Measurements from ENCODE around the gene TSHR. TPM values are rescaled to one million over a fixed set of nuclear protein-coding genes. Genes with fewer than 3 reads are reported as not detected.

Gene TSHR
- total RNA-seq, 2 donors from 2014 or later = 0.23 to 0.36 TPM

DNA sequence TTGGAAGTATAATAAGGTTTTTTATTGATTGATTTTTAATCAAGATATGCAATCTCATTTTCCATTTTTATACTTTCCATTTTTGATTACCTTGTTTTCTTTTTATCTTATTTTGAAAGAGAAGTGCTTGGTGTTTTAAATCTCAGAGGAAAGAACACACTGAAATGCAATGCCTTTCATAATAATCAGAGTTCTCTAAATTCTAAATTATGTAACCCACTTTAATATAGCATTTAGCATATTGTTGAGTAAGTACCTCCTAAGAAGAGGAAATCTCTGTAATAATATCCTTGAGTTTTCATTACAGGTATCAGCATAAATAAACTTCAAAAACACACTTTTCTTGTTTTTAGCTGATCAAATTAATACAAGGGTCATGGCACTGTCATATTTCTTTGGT, 168.4 kb downstream of the TSHR start:
- DNase-seq (ENCODE audit: low spot score) = no peak
- Histone ChIP-seq H3K4me1 (replicated peaks) (no peaks in the 10 kb centered on the region), H3K27ac (no peak overlapping the region), H3K9me3 (no peaks in the 10 kb centered on the region), H3K27me3 (replicated peaks; ENCODE audit: insufficient read depth) (no peaks in the 10 kb centered on the region), H3K36me3 (no peaks in the 10 kb centered on the region), H3K4me3 (no peak overlapping the region)
- intact Hi-C loops (cut with DNase I) = no loop called here
- TF ChIP-seq POLR2A (IDR thresholded peaks at IDR 0.05) = no peak
- TF ChIP-seq, protein P1, sequence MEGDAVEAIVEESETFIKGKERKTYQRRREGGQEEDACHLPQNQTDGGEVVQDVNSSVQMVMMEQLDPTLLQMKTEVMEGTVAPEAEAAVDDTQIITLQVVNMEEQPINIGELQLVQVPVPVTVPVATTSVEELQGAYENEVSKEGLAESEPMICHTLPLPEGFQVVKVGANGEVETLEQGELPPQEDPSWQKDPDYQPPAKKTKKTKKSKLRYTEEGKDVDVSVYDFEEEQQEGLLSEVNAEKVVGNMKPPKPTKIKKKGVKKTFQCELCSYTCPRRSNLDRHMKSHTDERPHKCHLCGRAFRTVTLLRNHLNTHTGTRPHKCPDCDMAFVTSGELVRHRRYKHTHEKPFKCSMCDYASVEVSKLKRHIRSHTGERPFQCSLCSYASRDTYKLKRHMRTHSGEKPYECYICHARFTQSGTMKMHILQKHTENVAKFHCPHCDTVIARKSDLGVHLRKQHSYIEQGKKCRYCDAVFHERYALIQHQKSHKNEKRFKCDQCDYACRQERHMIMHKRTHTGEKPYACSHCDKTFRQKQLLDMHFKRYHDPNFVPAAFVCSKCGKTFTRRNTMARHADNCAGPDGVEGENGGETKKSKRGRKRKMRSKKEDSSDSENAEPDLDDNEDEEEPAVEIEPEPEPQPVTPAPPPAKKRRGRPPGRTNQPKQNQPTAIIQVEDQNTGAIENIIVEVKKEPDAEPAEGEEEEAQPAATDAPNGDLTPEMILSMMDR (IDR thresholded peaks at IDR 0.05) = no peak
- no peak for TF ChIP-seq POLR2AphosphoS5 (IDR thresholded peaks at IDR 0.05)

DNA sequence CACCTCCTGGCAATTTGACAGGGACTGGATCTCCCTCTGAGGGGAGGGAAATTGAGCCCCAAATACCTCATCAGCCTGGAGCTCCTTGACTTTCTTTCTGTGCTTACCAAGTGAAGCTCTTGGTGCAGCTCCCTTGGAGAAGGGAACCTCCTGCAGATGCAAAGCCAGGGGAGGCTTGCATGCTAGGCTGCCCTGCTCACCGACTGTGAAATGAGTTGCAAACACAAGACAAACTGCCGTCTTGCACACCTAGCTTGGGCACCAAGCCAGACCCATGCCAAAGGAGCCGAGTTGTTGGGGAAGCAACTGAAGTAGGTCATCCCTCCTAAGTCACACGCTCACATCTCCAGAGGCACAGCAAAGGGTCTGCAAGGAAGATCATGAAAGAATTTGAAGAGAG, 170.1 kb downstream of the TSHR start:
- no peaks in the 10 kb centered on the region for H3K36me3 ChIP-seq
- no peak for DNase-seq (ENCODE audit: low spot score)
- TF ChIP-seq, protein P1 (IDR thresholded peaks at IDR 0.05) = no peak
- no peak for TF ChIP-seq POLR2AphosphoS5 (IDR thresholded peaks at IDR 0.05)
- TF ChIP-seq POLR2A (IDR thresholded peaks at IDR 0.05) = no peak
- WGBS = 82% methylated on average over 4 of the region's 4 CpGs
- no peaks in the 10 kb centered on the region for H3K9me3 ChIP-seq
- no peak overlapping the region for H3K4me3 ChIP-seq
- no peaks in the 10 kb centered on the region for H3K27me3 ChIP-seq (replicated peaks; ENCODE audit: insufficient read depth)
- intact Hi-C loops (cut with DNase I) = no loop called here
- no peak overlapping the region for H3K27ac ChIP-seq
- H3K4me1 ChIP-seq (replicated peaks) = no peaks in the 10 kb centered on the region

DNA sequence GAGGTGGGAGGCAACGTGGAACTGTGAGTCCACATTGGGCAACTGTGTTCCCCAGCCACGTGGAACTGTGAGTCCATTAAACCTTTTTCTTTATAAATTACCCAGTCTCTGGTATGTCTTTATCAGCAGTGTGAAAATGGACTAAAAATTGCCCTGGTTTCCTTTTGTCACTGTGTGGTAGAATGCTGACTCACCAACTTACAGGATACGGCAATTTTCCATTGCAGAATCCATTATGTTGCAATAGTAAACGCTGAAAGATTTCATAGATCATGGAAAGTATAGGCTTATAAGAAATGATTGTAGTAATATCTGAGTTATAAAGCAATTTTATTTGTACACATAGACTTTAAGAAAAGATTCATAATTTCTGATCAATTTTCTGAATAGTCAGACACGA, 172.4 kb downstream of the TSHR start:
- no peaks in the 10 kb centered on the region for H3K4me1 ChIP-seq (replicated peaks)
- no peaks in the 10 kb centered on the region for H3K36me3 ChIP-seq
- H3K9me3 ChIP-seq = no peaks in the 10 kb centered on the region
- TF ChIP-seq POLR2AphosphoS5 (IDR thresholded peaks at IDR 0.05) (no peak), POLR2A (IDR thresholded peaks at IDR 0.05) (no peak)
- TF ChIP-seq, protein P1 (IDR thresholded peaks at IDR 0.05) = no peak
- 85% methylated on average over 5 of the region's 5 CpGs for WGBS
- H3K27ac ChIP-seq = no peak overlapping the region
- no peak overlapping the region for H3K4me3 ChIP-seq
- H3K27me3 ChIP-seq (replicated peaks; ENCODE audit: insufficient read depth) = no peaks in the 10 kb centered on the region
- intact Hi-C loops (cut with DNase I) = no loop called here
- DNase-seq (ENCODE audit: low spot score) = no peak

DNA sequence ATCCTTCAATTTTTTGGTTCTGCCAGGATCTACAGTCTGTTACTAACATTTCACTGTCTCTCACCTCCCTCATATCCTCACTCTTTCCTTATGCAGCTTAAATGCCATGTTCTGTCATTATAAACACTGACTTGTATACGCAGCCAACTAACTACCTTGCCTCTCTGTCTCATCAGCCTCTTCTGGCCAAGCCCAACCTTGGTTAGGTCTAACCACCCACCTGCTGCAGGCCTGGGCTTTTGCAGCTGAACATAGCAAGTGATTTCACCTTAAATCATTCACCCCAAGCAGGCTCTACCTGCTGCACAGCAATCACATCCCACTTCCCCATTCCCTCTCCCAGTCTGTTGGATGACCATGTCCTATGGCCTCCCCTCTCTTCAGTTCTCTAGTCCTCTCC, 173.8 kb downstream of the TSHR start:
- Histone ChIP-seq H3K27ac (no peak overlapping the region), H3K4me1 (replicated peaks) (no peaks in the 10 kb centered on the region), H3K27me3 (replicated peaks; ENCODE audit: insufficient read depth) (no peaks in the 10 kb centered on the region), H3K4me3 (no peak overlapping the region), H3K9me3 (no peaks in the 10 kb centered on the region), H3K36me3 (no peaks in the 10 kb centered on the region)
- TF ChIP-seq POLR2AphosphoS5 (IDR thresholded peaks at IDR 0.05) (no peak), POLR2A (IDR thresholded peaks at IDR 0.05) (no peak)
- TF ChIP-seq, protein P1 (IDR thresholded peaks at IDR 0.05) = no peak
- 95% methylated on average over 1 of the region's 1 CpG for WGBS
- intact Hi-C loops (cut with DNase I) = no loop called here
- no peak for DNase-seq (ENCODE audit: low spot score)

DNA sequence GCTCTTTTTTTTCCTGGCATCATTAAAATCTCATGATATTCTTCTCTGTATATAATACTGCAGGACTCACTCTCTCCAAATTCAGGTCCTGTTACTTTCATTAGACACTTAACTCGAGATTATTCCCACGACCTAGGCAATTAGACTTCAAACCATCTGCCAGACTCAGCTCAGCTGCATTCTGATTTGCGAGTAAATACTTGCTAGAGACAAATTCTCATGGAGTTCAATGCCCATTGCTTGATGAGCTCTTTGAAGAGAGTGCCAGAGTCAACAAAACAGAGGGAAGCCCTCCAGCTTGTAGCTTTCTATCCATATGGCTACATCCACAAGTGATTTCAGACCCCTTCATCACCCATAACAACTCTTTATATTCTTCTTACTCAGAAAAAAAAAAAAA, 177.0 kb downstream of the TSHR start:
- intact Hi-C loops (cut with DNase I) = no loop called here
- TF ChIP-seq, protein P1 (IDR thresholded peaks at IDR 0.05) = no peak
- TF ChIP-seq POLR2AphosphoS5 (IDR thresholded peaks at IDR 0.05) (no peak), POLR2A (IDR thresholded peaks at IDR 0.05) (no peak)
- 20% methylated on average over 3 of the region's 3 CpGs for WGBS

More for the DNA sequence above, 177.0 kb downstream of the TSHR start:
- Histone ChIP-seq H3K4me3 (no peak overlapping the region), H3K36me3 (no peaks in the 10 kb centered on the region), H3K4me1 (replicated peaks) (no peaks in the 10 kb centered on the region), H3K27me3 (replicated peaks; ENCODE audit: insufficient read depth) (no peaks in the 10 kb centered on the region), H3K27ac (no peak overlapping the region), H3K9me3 (no peaks in the 10 kb centered on the region)
- no peak for DNase-seq (ENCODE audit: low spot score)
